ENCODE measurements around the gene ADCY1. TPM values are rescaled to one million over a fixed set of nuclear protein-coding genes. Genes with fewer than 3 reads are reported as not detected.

The ADCY1 gene
- total and polyA plus RNA-seq, 8 donors = 0.33 to 1.8 (median 1.3) TPM

DNA sequence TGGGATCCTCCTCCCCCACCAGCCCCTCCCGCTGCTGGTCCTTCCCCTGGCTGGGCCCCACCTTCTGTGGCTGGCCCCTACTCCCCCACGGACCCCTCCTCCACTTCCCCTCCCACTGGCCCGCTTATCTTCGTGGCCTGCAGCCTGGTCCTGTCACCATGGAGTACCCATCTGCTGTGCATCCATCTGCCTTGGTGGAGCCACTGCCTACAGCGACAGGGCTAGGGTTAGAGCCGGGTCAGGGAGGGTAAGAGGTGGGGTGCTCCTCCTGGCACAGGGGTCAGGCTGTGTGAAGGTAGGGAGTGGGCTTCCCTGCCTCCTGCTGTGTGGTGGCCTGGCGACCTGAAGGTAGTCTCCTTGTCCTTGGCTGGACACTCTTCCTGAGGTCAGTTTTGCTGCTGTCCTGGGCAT lies 5.2 kb downstream of the ADCY1 start:
- WGBS, 5 donors = 59 to 77% (median 70%) methylated on average over 5 to 7 of the region's 7 CpGs
- Histone ChIP-seq H3K27me3 (peaks cover 0 to 48% (median 22%) of the 10 kb centered on the region in 3 donors), H3K36me3 (no peaks in the 10 kb centered on the region), H3K9me3 (no peaks in the 10 kb centered on the region), H3K27ac (no peak overlapping the region), H3K4me1 (peaks cover 13 to 17% (median 16%) of the 10 kb centered on the region in 4 donors), H3K4me3 (no peak overlapping the region)
- TF ChIP-seq EP300 (IDR thresholded peaks at IDR 0.05) (no peak), POLR2AphosphoS5 (IDR thresholded peaks at IDR 0.05) (no peak), POLR2A (IDR thresholded peaks at IDR 0.05) (no peak)
- TF ChIP-seq, protein P1, sequence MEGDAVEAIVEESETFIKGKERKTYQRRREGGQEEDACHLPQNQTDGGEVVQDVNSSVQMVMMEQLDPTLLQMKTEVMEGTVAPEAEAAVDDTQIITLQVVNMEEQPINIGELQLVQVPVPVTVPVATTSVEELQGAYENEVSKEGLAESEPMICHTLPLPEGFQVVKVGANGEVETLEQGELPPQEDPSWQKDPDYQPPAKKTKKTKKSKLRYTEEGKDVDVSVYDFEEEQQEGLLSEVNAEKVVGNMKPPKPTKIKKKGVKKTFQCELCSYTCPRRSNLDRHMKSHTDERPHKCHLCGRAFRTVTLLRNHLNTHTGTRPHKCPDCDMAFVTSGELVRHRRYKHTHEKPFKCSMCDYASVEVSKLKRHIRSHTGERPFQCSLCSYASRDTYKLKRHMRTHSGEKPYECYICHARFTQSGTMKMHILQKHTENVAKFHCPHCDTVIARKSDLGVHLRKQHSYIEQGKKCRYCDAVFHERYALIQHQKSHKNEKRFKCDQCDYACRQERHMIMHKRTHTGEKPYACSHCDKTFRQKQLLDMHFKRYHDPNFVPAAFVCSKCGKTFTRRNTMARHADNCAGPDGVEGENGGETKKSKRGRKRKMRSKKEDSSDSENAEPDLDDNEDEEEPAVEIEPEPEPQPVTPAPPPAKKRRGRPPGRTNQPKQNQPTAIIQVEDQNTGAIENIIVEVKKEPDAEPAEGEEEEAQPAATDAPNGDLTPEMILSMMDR (IDR thresholded peaks at IDR 0.05) = no peak
- no peak for DNase-seq
- intact Hi-C loops (cut with DNase I; ENCODE audit: low total_unique reads) = no loop called here

DNA sequence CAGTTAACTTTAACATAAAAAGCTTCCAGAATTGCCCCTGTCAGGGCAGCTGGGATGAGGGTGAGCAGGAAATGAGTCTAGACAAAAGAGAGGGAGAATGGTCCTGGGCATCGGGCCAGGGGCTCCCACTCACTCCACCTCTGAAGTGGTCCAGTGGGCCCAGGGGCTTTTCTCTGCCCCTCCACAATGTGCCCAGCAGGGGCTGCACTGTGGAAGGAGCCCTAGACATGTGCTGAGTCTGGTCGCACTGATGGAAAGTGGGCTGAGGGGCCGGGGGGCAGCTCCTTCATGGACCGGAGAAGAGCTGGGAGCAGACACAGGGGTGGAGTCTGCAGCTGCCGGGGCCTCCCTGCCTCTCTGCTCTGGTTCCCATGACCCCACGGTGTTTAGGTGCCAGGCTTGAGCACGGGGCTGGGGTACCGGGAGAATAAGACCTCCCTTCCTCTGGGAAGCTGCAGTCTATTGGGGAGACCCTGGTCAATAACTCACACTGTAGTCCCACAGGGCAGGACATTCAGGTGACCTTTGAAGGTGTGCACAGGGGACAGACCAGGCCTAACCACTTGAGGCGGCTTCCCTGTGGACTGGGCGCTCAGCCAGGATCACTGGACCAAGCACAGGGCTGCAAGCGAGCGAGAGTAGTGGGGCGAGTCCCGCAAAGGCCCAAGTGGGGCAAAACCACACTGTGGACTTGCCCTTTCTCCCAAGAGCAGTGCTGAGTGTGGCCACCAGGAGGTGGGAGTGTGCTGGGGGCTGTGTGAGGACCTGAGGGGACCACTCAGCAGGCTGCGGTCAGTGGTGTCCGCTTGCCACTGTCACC lies 6.1 kb downstream of the ADCY1 start:
- no peak for TF ChIP-seq POLR2A (IDR thresholded peaks at IDR 0.05)
- TF ChIP-seq, protein P1 (IDR thresholded peaks at IDR 0.05) = no peak
- TF ChIP-seq POLR2AphosphoS5 (IDR thresholded peaks at IDR 0.05) = no peak
- no peak for TF ChIP-seq EP300 (IDR thresholded peaks at IDR 0.05)
- intact Hi-C loops (cut with DNase I; ENCODE audit: low total_unique reads) = no loop called here
- Histone ChIP-seq H3K27me3 (peaks cover 0 to 39% (median 14%) of the 10 kb centered on the region in 3 donors), H3K36me3 (no peaks in the 10 kb centered on the region), H3K4me1 (peaks cover 6 to 9% (median 8%) of the 10 kb centered on the region in 4 donors), H3K4me3 (no peak overlapping the region), H3K9me3 (no peaks in the 10 kb centered on the region), H3K27ac (no peak overlapping the region)
- WGBS, 5 donors = 76 to 86% (median 82%) methylated on average over 15 to 16 of the region's 16 CpGs
- peak; percentile 15 to 27 for DNase-seq

DNA sequence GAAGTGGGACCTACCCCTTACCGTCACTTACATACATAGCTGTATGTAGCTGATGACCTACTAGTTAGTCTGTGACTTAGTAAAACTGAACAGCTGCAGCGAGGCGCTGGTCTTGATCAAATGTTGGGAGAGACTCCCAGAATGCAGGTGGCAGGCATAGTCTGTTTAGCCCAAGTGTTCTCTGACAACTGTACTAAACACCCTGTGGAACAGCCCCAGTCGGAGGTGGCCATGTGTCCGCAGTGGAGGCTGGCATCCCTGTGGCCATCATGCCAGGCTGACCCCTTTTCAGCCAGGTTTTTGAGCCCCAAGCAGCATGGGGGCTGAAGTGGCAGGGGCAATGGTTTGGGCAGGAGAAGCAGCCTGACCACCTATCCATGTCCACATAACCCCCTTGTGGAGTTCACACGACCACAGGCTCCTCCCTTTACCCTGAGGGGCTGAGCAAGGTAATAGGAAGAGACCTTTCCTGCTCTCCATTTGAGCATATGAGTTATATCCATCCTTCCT lies 7.2 kb downstream of the ADCY1 start:
- intact Hi-C loops (cut with DNase I; ENCODE audit: low total_unique reads) = no loop called here
- 72 to 87% (median 85%) methylated on average over 6 of the region's 6 CpGs for WGBS, 5 donors
- peaks cover 0 to 29% (median 3%) of the 10 kb centered on the region in 3 donors for H3K27me3 ChIP-seq
- TF ChIP-seq, protein P1 (IDR thresholded peaks at IDR 0.05) = no peak
- no peak for TF ChIP-seq POLR2AphosphoS5 (IDR thresholded peaks at IDR 0.05)
- TF ChIP-seq POLR2A (IDR thresholded peaks at IDR 0.05) = no peak
- TF ChIP-seq EP300 (IDR thresholded peaks at IDR 0.05) = no peak
- no peaks in the 10 kb centered on the region for H3K36me3 ChIP-seq
- no peaks in the 10 kb centered on the region for H3K4me1 ChIP-seq
- DNase-seq = peak in 1 of 2 donors; percentile 16
- no peak overlapping the region for H3K27ac ChIP-seq
- no peaks in the 10 kb centered on the region for H3K9me3 ChIP-seq
- H3K4me3 ChIP-seq = no peak overlapping the region

DNA sequence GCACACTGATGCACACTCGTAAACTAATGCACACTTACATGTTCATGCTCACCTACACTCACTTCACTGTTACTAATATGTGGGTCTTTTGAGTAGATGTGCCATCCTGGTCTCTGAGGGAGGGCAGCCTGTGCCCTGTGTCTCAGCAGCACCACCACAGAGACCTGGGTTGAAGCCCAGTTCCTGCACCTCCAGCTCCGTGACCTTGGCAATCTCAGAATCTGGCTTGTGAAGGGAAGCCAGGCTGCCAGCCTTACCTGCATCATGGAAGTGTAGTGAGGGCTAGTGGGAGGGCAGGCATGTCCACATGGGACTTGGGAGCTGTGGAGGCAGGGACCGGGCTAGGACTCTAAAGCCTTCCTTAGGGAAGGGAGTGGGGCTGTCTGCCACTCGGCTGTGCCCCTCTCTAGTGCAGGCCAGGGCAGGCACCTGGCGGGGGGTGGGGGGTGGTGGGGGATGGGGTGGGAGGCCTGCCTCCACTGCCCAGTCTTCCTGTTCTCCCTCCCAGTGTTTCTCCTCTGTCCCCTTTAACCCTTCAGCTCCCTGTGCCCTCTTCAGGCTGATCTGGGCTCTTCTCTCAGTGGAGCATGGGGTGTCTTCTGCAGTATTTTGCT lies 8.1 kb downstream of the ADCY1 start:
- intact Hi-C loops (cut with DNase I; ENCODE audit: low total_unique reads) = no loop called here
- TF ChIP-seq POLR2AphosphoS5 (IDR thresholded peaks at IDR 0.05) = no peak
- TF ChIP-seq EP300 (IDR thresholded peaks at IDR 0.05) = no peak
- TF ChIP-seq, protein P1 (IDR thresholded peaks at IDR 0.05) = no peak
- TF ChIP-seq POLR2A (IDR thresholded peaks at IDR 0.05) = no peak
- WGBS, 5 donors = 44 to 78% (median 64%) methylated on average over 4 to 5 of the region's 5 CpGs
- H3K9me3 ChIP-seq = no peaks in the 10 kb centered on the region
- H3K36me3 ChIP-seq = no peaks in the 10 kb centered on the region
- DNase-seq = peak in 1 of 2 donors; percentile 26
- no peak overlapping the region for H3K4me3 ChIP-seq
- no peaks in the 10 kb centered on the region for H3K4me1 ChIP-seq
- no peak overlapping the region for H3K27ac ChIP-seq
- peaks cover 0 to 20% (median 0%) of the 10 kb centered on the region in 3 donors for H3K27me3 ChIP-seq

All from stomach (tissue), 9 donors.